HepG2 (cell line): ENCODE data around the gene PSMD1. TPM values are rescaled to one million over a fixed set of nuclear protein-coding genes. Genes with fewer than 3 reads are reported as not detected.

Experiments used
- AGO1 ChIP-seq: fragments of 200-400 bp; formaldehyde crosslinking; IDR thresholded peaks from 2 replicates; pipeline ENCODE4 v1.6.1; 2017; ENCODE audit warnings: mild to moderate bottlenecking, low read depth, low read length, moderate library complexity; ENCODE audit not compliant: poor library complexity, severe bottlenecking
- ARID4A ChIP-seq: sonication (generic); formaldehyde crosslinking; IDR thresholded peaks from 2 replicates; pipeline ENCODE4 v1.5.0; 2020; ENCODE audit warnings: mild to moderate bottlenecking, missing genetic modification reagents, borderline replicate concordance
- IRF1 ChIP-seq: sonication (generic); formaldehyde crosslinking; IDR thresholded peaks from 2 replicates; pipeline ENCODE4 v1.4.0; 2020; ENCODE audit warnings: low read depth, mild to moderate bottlenecking, missing genetic modification reagents
- MYC ChIP-seq: sonication (generic); formaldehyde crosslinking; IDR thresholded peaks from 2 replicates; pipeline ENCODE4 v1.9.0; 2021; ENCODE audit warnings: missing genetic modification reagents, borderline replicate concordance
- NCOA2 ChIP-seq: sonication (generic); formaldehyde crosslinking; IDR thresholded peaks from 2 replicates; pipeline ENCODE4 v1.8.0; 2022; ENCODE audit warnings: inconsistent platforms
- NR2F6 ChIP-seq, 2 experiments: IDR thresholded peaks; 2 replicates each; pipeline ENCODE4 v1.6.1; 2016; ENCODE audit warnings: antibody characterized with exemption in 1 of 2, mild to moderate bottlenecking in 1 of 2
- NRL ChIP-seq: sonication (generic); formaldehyde crosslinking; IDR thresholded peaks from 2 replicates; pipeline ENCODE4 v1.5.0; 2020; ENCODE audit warnings: missing genetic modification reagents, mild to moderate bottlenecking, moderate library complexity, borderline replicate concordance
- SSRP1 ChIP-seq: IDR thresholded peaks from 2 replicates; pipeline ENCODE4 v1.6.1; 2016; ENCODE audit warnings: control low read depth
- STAG1 ChIP-seq: sonication (generic); formaldehyde crosslinking; IDR thresholded peaks from 2 replicates; pipeline ENCODE4 v1.4.0; 2020; ENCODE audit warnings: missing genetic modification reagents
- TARDBP ChIP-seq: sonication (generic); formaldehyde crosslinking; IDR thresholded peaks from 2 replicates; pipeline ENCODE4 v1.8.0; 2022; ENCODE audit warnings: mild to moderate bottlenecking, missing genetic modification reagents
- U2AF2 ChIP-seq: fragments of 200-400 bp; formaldehyde crosslinking; IDR thresholded peaks from 2 replicates; pipeline ENCODE4 v1.6.1; 2017; ENCODE audit warnings: low read depth, mild to moderate bottlenecking, low read length
- ZBTB21 ChIP-seq: sonication (generic); formaldehyde crosslinking; IDR thresholded peaks from 2 replicates; pipeline ENCODE4 v1.4.0; 2020; ENCODE audit warnings: missing genetic modification reagents
- ZFP1 ChIP-seq: IDR thresholded peaks from 2 replicates; pipeline ENCODE4 v1.6.1; 2016
- ZFP62 ChIP-seq: sonication (generic); formaldehyde crosslinking; IDR thresholded peaks from 2 replicates; pipeline ENCODE4 v1.4.0; 2020; ENCODE audit warnings: missing genetic modification reagents
- ZMAT3 ChIP-seq: sonication (generic); formaldehyde crosslinking; conservative IDR thresholded peaks from 2 replicates; pipeline ENCODE4 v1.7.0; 2021; ENCODE audit warnings: missing genetic modification reagents
- ZNF230 ChIP-seq: sonication (generic); formaldehyde crosslinking; IDR thresholded peaks from 2 replicates; pipeline ENCODE4 v1.4.0; 2020; ENCODE audit warnings: mild to moderate bottlenecking, missing genetic modification reagents
- ZNF292 ChIP-seq: sonication (generic); formaldehyde crosslinking; IDR thresholded peaks from 2 replicates; pipeline ENCODE4 v1.8.1; 2022; ENCODE audit warnings: mild to moderate bottlenecking, low read depth, missing genetic modification reagents, borderline replicate concordance
- ZNF678 ChIP-seq: sonication (generic); formaldehyde crosslinking; IDR thresholded peaks from 2 replicates; pipeline ENCODE4 v1.4.0; 2020; ENCODE audit warnings: mild to moderate bottlenecking, missing genetic modification reagents
- ZNF816 ChIP-seq: sonication (generic); formaldehyde crosslinking; IDR thresholded peaks from 2 replicates; pipeline ENCODE4 v1.8.0; 2022; ENCODE audit warnings: missing genetic modification reagents, mild to moderate bottlenecking, borderline replicate concordance
- ZNF891 ChIP-seq: sonication (generic); formaldehyde crosslinking; IDR thresholded peaks from 2 replicates; pipeline ENCODE4 v1.5.0; 2020; ENCODE audit warnings: mild to moderate bottlenecking, missing genetic modification reagents
- ZSCAN20 ChIP-seq: sonication (generic); formaldehyde crosslinking; IDR thresholded peaks from 2 replicates; pipeline ENCODE4 v1.4.0; 2020; ENCODE audit warnings: missing genetic modification reagents, mild to moderate bottlenecking, borderline replicate concordance
- polyA plus RNA-seq, 8 experiments: library from polyadenylated mRNA; depleted of rRNA in 3 of 8; stranded (reverse) in 7 of 8; unstranded in 1 of 8; fragments of >200 nt; fragmentation: Illumina TruSeq in 4 of 8; extraction: Trizol in 4 of 8; gene quantifications; 2 replicates each; pipeline versions ENCODE4 v1.2.1 to v1.2.3, GENCODE V29; 2011 to 2016; ENCODE audit warnings: low read depth in 4 of 8, missing spikeins in 1 of 8, mixed read lengths in 1 of 8; ENCODE audit not compliant: insufficient read depth in 1 of 8
- total RNA-seq, 5 experiments: library from RNA; depleted of rRNA; stranded (reverse); fragments of >200 nt; fragmentation: Illumina TruSeq; extraction: Trizol; gene quantifications; 2 replicates each; pipeline ENCODE4 v1.2.3, GENCODE V29; 2016; ENCODE audit warnings: low read depth in 1 of 5
- TF ChIP-seq, protein P1 (sequence below): sonication (generic); formaldehyde crosslinking; IDR thresholded peaks from 2 replicates; pipeline ENCODE4 v1.5.1; 2020; ENCODE audit warnings: missing genetic modification reagents, mild to moderate bottlenecking, borderline replicate concordance

Gene PSMD1
- total and polyA plus RNA-seq, 2 of the 13 experiments (the other 11 are each of a cell fraction or from before 2014, with no cell fraction given), result 136 to 191 TPM

DNA sequence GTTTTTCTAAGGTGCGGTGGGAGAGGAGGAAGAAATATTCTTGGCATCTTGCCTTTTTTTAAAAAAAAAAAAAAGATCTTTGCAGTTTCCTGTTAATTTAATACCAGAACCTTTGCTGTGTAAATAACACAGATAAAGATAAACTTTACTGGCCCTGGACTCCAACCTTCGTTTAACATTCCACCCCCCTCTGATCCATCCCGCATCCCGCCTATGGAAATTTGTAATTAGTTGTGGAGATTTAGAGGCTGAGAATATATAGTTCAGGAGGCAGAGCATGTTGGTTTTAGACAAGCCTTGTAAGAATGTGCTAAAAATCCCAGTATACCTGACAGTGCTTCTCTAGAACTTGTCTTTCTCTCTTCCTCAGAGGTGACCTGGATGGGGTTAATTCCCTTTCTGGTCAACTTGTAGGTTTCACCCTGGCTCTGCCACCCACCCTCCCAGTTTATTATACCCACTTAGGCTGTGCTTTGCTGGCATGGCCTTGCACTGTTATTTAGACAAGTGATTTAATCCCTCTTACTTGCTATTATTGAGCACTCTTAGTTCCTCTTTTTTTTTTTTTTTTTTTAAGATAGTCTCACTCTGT lies 22.3 kb upstream of the PSMD1 start (continued):
- TF ChIP-seq, protein P1, sequence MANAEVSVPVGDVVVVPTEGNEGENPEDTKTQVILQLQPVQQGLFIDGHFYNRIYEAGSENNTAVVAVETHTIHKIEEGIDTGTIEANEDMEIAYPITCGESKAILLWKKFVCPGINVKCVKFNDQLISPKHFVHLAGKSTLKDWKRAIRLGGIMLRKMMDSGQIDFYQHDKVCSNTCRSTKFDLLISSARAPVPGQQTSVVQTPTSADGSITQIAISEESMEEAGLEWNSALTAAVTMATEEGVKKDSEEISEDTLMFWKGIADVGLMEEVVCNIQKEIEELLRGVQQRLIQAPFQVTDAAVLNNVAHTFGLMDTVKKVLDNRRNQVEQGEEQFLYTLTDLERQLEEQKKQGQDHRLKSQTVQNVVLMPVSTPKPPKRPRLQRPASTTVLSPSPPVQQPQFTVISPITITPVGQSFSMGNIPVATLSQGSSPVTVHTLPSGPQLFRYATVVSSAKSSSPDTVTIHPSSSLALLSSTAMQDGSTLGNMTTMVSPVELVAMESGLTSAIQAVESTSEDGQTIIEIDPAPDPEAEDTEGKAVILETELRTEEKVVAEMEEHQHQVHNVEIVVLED (CRISPR knock-in tag), result no peak
- TF ChIP-seq ZNF891 (CRISPR knock-in tag), result no peak
- no peak for TF ChIP-seq ZSCAN20 (CRISPR knock-in tag)
- 0 out of 2 replicates have a peak, but pooled peaks have one; percentile 22 for TF ChIP-seq ZNF292
- no peak for TF ChIP-seq IRF1 (CRISPR knock-in tag)
- peak; percentile 19; the same call in 1 of the 2 replicates for TF ChIP-seq ARID4A (CRISPR knock-in tag)
- no peak for TF ChIP-seq ZBTB21
- no peak for TF ChIP-seq ZNF678
- TF ChIP-seq ZNF230, result 0 out of 2 replicates have a peak, but pooled peaks have one; percentile 57
- peak; percentile 0; the same call in 1 of the 2 replicates for TF ChIP-seq TARDBP (CRISPR knock-in tag)
- no peak for TF ChIP-seq AGO1
- peak; percentile 73 for TF ChIP-seq NCOA2 (CRISPR knock-in tag)
- TF ChIP-seq STAG1, result no peak
- no peak for TF ChIP-seq U2AF2
- TF ChIP-seq ZFP62 (CRISPR knock-in tag), result no peak
- no peak for TF ChIP-seq SSRP1 (CRISPR knock-in tag)
- no peak for TF ChIP-seq MYC
- TF ChIP-seq ZFP1 (CRISPR knock-in tag), result no peak
- peak; percentile 51; the same call in 1 of the 2 replicates for TF ChIP-seq NR2F6 (IDR thresholded peaks at IDR 0.05)
- TF ChIP-seq NR2F6 (CRISPR knock-in tag; IDR thresholded peaks at IDR 0.05), result no peak
- TF ChIP-seq NRL, result no peak
- 0 out of 2 replicates have a peak, but pooled peaks have one; percentile 9 for TF ChIP-seq ZMAT3 (CRISPR knock-in tag)
- TF ChIP-seq ZNF816 (CRISPR knock-in tag), result 0 out of 2 replicates have a peak, but pooled peaks have one; percentile 84
